ENCODE data around the gene CSHL1. TPM values are rescaled to one million over a fixed set of nuclear protein-coding genes. Genes with fewer than 3 reads are reported as not detected.

The CSHL1 gene
- total and polyA plus RNA-seq, 2 experiments from 2014 or later: 0.44 TPM; not detected in 1

GRCh38 chr17:63928172-63928666 lies 17.2 kb upstream of the CSHL1 start (continued):
- TF ChIP-seq ZNF462 (CRISPR knock-in tag; IDR thresholded peaks at IDR 0.05) (no peak), NANOG (IDR thresholded peaks at IDR 0.05; ENCODE audit: borderline replicate concordance) (no peak), EZH2 (IDR thresholded peaks at IDR 0.05; ENCODE audit: low read depth, unreplicated experiment) (no peak), REST (IDR thresholded peaks at IDR 0.05; ENCODE audit: unreplicated experiment) (no peak), ETS1 (IDR thresholded peaks at IDR 0.05) (no peak), ZNF114 (CRISPR knock-in tag; IDR thresholded peaks at IDR 0.05) (no peak), CREB1 (CRISPR knock-in tag; IDR thresholded peaks at IDR 0.05; ENCODE audit: low read depth) (no peak), CTCF (conservative IDR thresholded peaks at IDR 0.05; ENCODE audit: low read depth in 2 of 2) (no peak)
